Stomach (tissue), 9 donors: Measurements from ENCODE around the gene CD151. TPM values are rescaled to one million over a fixed set of nuclear protein-coding genes. Genes with fewer than 3 reads are reported as not detected.

Source experiments
- DNase-seq, 2 donors: peaks; one replicate each; pipeline versions ENCODE4 v3.0.0 to v3.0.0-alpha.2; 2013 to 2019
- H3K27ac ChIP-seq, 5 donors: fragments of 200-600 bp in 4 of 5; sonication (generic) in 4 of 5; one replicate each; pipeline ENCODE4 v1.5.1; 2013 to 2019; ENCODE audit warnings: mild to moderate bottlenecking in 1 of 5, moderate library complexity in 1 of 5
- H3K27me3 ChIP-seq, 3 donors: fragments of 200-600 bp; sonication (generic); one replicate each; pipeline ENCODE4 v1.5.1; 2017 to 2019; ENCODE audit warnings: mixed run types in 1 of 3
- H3K36me3 ChIP-seq, 4 donors: fragments of 200-600 bp; sonication (generic); 1 replicate in 3 of 4; 2 replicates in 1 of 4; pipeline ENCODE4 v1.5.1; 2016 to 2019
- H3K4me1 ChIP-seq, 4 donors: fragments of 200-600 bp; sonication (generic); one replicate each; pipeline ENCODE4 v1.5.1; 2016 to 2019
- H3K4me3 ChIP-seq, 4 donors: fragments of 200-600 bp; sonication (generic) in 3 of 4; one replicate each; pipeline ENCODE4 v1.5.1; 2016 to 2019; ENCODE audit warnings: mild to moderate bottlenecking in 1 of 4
- H3K9me3 ChIP-seq, 4 donors: fragments of 200-600 bp; sonication (generic); one replicate each; pipeline ENCODE4 v1.5.1; 2016 to 2019
- CTCF ChIP-seq, 7 experiments: fragments of 450-650 bp in 4 of 7; fragments of 200-600 bp in 3 of 7; sonication (generic) in 3 of 7; IDR thresholded peaks; one replicate each; pipeline ENCODE4 v1.5.1; 2016 to 2019; ENCODE audit warnings: antibody characterized with exemption in 7 of 7, control low read depth in 2 of 7, mild to moderate bottlenecking in 1 of 7
- EP300 ChIP-seq: sonication (generic); formaldehyde crosslinking; IDR thresholded peaks from one replicate; pipeline ENCODE4 v1.6.1; 2017; ENCODE audit warnings: antibody characterized with exemption
- POLR2A ChIP-seq, 4 donors: fragments of 450-650 bp; IDR thresholded peaks; one replicate each; pipeline ENCODE4 v1.6.1; 2016; ENCODE audit warnings: antibody characterized with exemption in 4 of 4, control low read depth in 2 of 4, mild to moderate bottlenecking in 1 of 4, moderate library complexity in 1 of 4
- POLR2AphosphoS5 ChIP-seq, 3 donors: sonication (generic); formaldehyde crosslinking; IDR thresholded peaks; one replicate each; pipeline ENCODE4 v1.6.1; 2016; ENCODE audit warnings: antibody characterized with exemption in 3 of 3
- WGBS, 5 donors: extraction: QIAGEN DNeasy Blood & Tissue Kit in 3 of 5; methylation state at CpG; one replicate each; pipeline versions ENCODE4 v1.1.5 to v1.1.7; 2013 to 2018; 5-methylcytosine and 5-hydroxymethylcytosine counted together
- intact Hi-C: fragments of 100-400 bp; cut with DNase I; formaldehyde crosslinking; loops from one replicate; pipeline ENCODE4 v1.15.1; 2023; ENCODE audit warnings: low total_unique reads
- polyA plus RNA-seq, 3 donors: library from polyadenylated mRNA; stranded (reverse); fragments of 200-250 nt; gene quantifications; one replicate each; pipeline ENCODE4 v1.2.3, GENCODE V29; 2013
- total RNA-seq, 5 donors: library from RNA; depleted of rRNA; stranded (reverse); fragments of >200 nt; gene quantifications; one replicate each; pipeline versions ENCODE4 v1.1.0 to v1.2.3, GENCODE V29; 2014 to 2016
- donor health status: healthy with polysubstance abuse.
- donor health status: Bipolar disorder and iron deficiency.
- donor health status: healthy.

Gene CD151
- total and polyA plus RNA-seq, 8 donors: 66.7 to 293 (median 159) TPM

GRCh38 chr11:841981-842369, 9.2 kb downstream of the CD151 start:
- Histone ChIP-seq H3K9me3 (no peaks in the 10 kb centered on the region), H3K27ac (peak overlapping the region; percentile 91 to 97 (median 92)), H3K4me3 (peak overlapping the region; percentile 75 to 99 (median 95)), H3K4me1 (peaks cover 55 to 92% (median 90%) of the 10 kb centered on the region in 4 donors), H3K36me3 (peaks cover 30 to 42% (median 38%) of the 10 kb centered on the region in 4 donors), H3K27me3 (no peaks in the 10 kb centered on the region)
- no peak for DNase-seq
- intact Hi-C loops: no loop called here
- WGBS, 5 donors: 0 to 2% (median 1%) methylated on average over 20 to 27 of the region's 27 CpGs
- TF ChIP-seq POLR2AphosphoS5 (IDR thresholded peaks at IDR 0.05) (no peak), CTCF (IDR thresholded peaks at IDR 0.05) (no peak), EP300 (no peak), POLR2A (IDR thresholded peaks at IDR 0.05) (no peak)

- 0 to 1% (median 1%) methylated on average over 2 to 87 of the region's 87 CpGs for WGBS, 5 donors
- Histone ChIP-seq H3K9me3 (no peaks in the 10 kb centered on the region), H3K27me3 (peaks cover 0 to 4% (median 0%) of the 10 kb centered on the region in 3 donors), H3K27ac (peak within 1 kb of the TSS; percentile 91 to 97 (median 92)), H3K36me3 (peaks cover 25 to 42% (median 33%) of the 10 kb centered on the region in 4 donors), H3K4me3 (peak within 1 kb of the TSS; percentile 75 to 99 (median 95)), H3K4me1 (peaks cover 51 to 92% (median 88%) of the 10 kb centered on the region in 4 donors)
- intact Hi-C loops: no loop called here
- TF ChIP-seq EP300 (no peak), POLR2A (IDR thresholded peaks at IDR 0.05) (peak in 1 of 4 donors; percentile 85), CTCF (IDR thresholded peaks at IDR 0.05) (no peak), POLR2AphosphoS5 (IDR thresholded peaks at IDR 0.05) (peak; percentile 82 to 92 (median 89))
- DNase-seq: peak; percentile 91 to 95
Measured at GRCh38 chr11:842370-843002, 9.7 kb downstream of the CD151 start, which contains the start of the genes POLR2L and TSPAN4. Gene POLR2L (minus strand): TSS chr11:842529. CDS start chr11:842508, 21 bp downstream. Gene TSPAN4 (plus strand): TSS chr11:842852. CDS start chr11:850305, 7,453 bp downstream.

GRCh38 chr11:843086-843734, 10.5 kb downstream of the CD151 start:
- no peaks in the 10 kb centered on the region for H3K9me3 ChIP-seq
- 0 to 2% (median 1%) methylated on average over 12 to 53 of the region's 53 CpGs for WGBS, 5 donors
- peak overlapping the region; percentile 76 to 97 (median 92) for H3K27ac ChIP-seq
- peak in 1 of 2 donors; percentile 58 for DNase-seq
- H3K36me3 ChIP-seq: peaks cover 18 to 35% (median 26%) of the 10 kb centered on the region in 4 donors
- H3K4me3 ChIP-seq: peak overlapping the region; percentile 75 to 99 (median 95)
- TF ChIP-seq EP300: no peak
- intact Hi-C loops: no loop called here
- H3K27me3 ChIP-seq: peaks cover 0 to 11% (median 0%) of the 10 kb centered on the region in 3 donors
- H3K4me1 ChIP-seq: peaks cover 52 to 92% (median 87%) of the 10 kb centered on the region in 4 donors

GRCh38 chr11:843818-844692, 11.3 kb downstream of the CD151 start:
- Histone ChIP-seq H3K4me3 (peak overlapping the region; percentile 75 to 99 (median 95)), H3K27me3 (peaks cover 0 to 20% (median 7%) of the 10 kb centered on the region in 3 donors), H3K9me3 (no peaks in the 10 kb centered on the region), H3K36me3 (peaks cover 10 to 26% (median 17%) of the 10 kb centered on the region in 4 donors), H3K4me1 (peaks cover 53 to 92% (median 87%) of the 10 kb centered on the region in 4 donors), H3K27ac (peak overlapping the region; percentile 76 to 97 (median 92))
- DNase-seq: peak; percentile 68 to 93
- peak; percentile 77 to 83 (median 78) for TF ChIP-seq POLR2AphosphoS5 (IDR thresholded peaks at IDR 0.05)
- no peak for TF ChIP-seq EP300
- TF ChIP-seq POLR2A (IDR thresholded peaks at IDR 0.05): no peak
- TF ChIP-seq CTCF (IDR thresholded peaks at IDR 0.05): peak in 1 of 7 experiments; percentile 10
- intact Hi-C loops: no loop called here
- WGBS, 5 donors: 4 to 7% (median 5%) methylated on average over 14 to 25 of the region's 25 CpGs
